A673 (cell line): Measurements from ENCODE around the gene RTRAF. TPM values are rescaled to one million over a fixed set of nuclear protein-coding genes. Genes with fewer than 3 reads are reported as not detected.
A peak's percentile ranks its signal among the peaks of the same experiment; 100 is the strongest.

Source experiments
- BruUV-seq: library from RNA; stranded (reverse); fragments of 400-500 nt; replicated peaks from 2 replicates; lab custom pipeline; 2021; lab: Mats Ljungman, UMichigan
- CTCF ChIA-PET: fragments of 300-600 bp; sonication (Branson Sonifier 250); formaldehyde crosslinking; loops from one replicate; lab custom pipeline; 2022; ENCODE audit warnings: antibody characterized with exemption; lab: Charles Lee
- POLR2A ChIA-PET: fragments of 300-600 bp; sonication (Branson Sonifier 250); formaldehyde crosslinking; loops from one replicate; lab custom pipeline; 2022; ENCODE audit warnings: antibody characterized with exemption; ENCODE audit not compliant: low non-redundant PET; lab: Charles Lee
- DNase-seq: peaks from one replicate; pipeline ENCODE4 v3.0.0-alpha.2; 2015; ENCODE audit warnings: low spot score
- H3K27ac ChIP-seq: fragments of 200-600 bp; sonication (generic); 2 replicates; pipeline ENCODE4 v1.5.1; 2016; ENCODE audit warnings: mixed run types, low read depth, mild to moderate bottlenecking, mixed read lengths, antibody characterized with exemption, low read length; ENCODE audit not compliant: poor library complexity, severe bottlenecking
- H3K27me3 ChIP-seq: fragments of 200-600 bp; sonication (generic); replicated peaks from 2 replicates; pipeline ENCODE4 v1.6.1; 2017; ENCODE audit warnings: mixed run types, low read depth, mild to moderate bottlenecking, mixed read lengths, antibody characterized with exemption, low read length; ENCODE audit not compliant: insufficient read depth, poor library complexity
- H3K36me3 ChIP-seq: fragments of 200-600 bp; sonication (generic); 2 replicates; pipeline ENCODE4 v1.6.1; 2016; ENCODE audit warnings: mixed run types, mild to moderate bottlenecking, mixed read lengths, antibody characterized with exemption, low read length; ENCODE audit not compliant: insufficient read depth, poor library complexity, severe bottlenecking
- H3K4me1 ChIP-seq: fragments of 200-600 bp; sonication (generic); 2 replicates; pipeline ENCODE4 v1.6.1; 2017; ENCODE audit warnings: mixed run types, mild to moderate bottlenecking, mixed read lengths, antibody characterized with exemption, low read length; ENCODE audit not compliant: insufficient read depth, poor library complexity, severe bottlenecking
- H3K4me3 ChIP-seq: fragments of 200-600 bp; sonication (generic); 2 replicates; pipeline ENCODE4 v1.5.1; 2016; ENCODE audit warnings: low read depth, mixed run types, mild to moderate bottlenecking, mixed read lengths, low read length; ENCODE audit not compliant: poor library complexity, severe bottlenecking
- H3K9me3 ChIP-seq: fragments of 200-600 bp; sonication (generic); 2 replicates; pipeline ENCODE4 v1.6.1; 2016; ENCODE audit warnings: mixed run types, low read depth, mild to moderate bottlenecking, mixed read lengths, antibody characterized with exemption, low read length; ENCODE audit not compliant: poor library complexity, severe bottlenecking
- CTCF ChIP-seq: fragments of 300-800, 200-600 bp; sonication (generic); conservative IDR thresholded peaks from 2 replicates; pipeline ENCODE4 v1.5.1; 2017; ENCODE audit warnings: low read depth, mild to moderate bottlenecking, antibody characterized with exemption, low read length, moderate library complexity, mixed read lengths
- EZH2 ChIP-seq: fragments of 200-600 bp; sonication (generic); IDR thresholded peaks from 2 replicates; pipeline ENCODE4 v1.6.1; 2017; ENCODE audit warnings: borderline replicate concordance, low read depth, mild to moderate bottlenecking, mixed read lengths, antibody characterized with exemption, low read length; ENCODE audit not compliant: poor library complexity, severe bottlenecking
- intact Hi-C: fragments of 100-400 bp; cut with micrococcal nuclease; formaldehyde crosslinking; loops from one replicate; pipeline ENCODE4 v1.10.0; 2022; ENCODE audit not compliant: unreplicated experiment
- total RNA-seq: library from RNA; stranded (reverse); gene quantifications from 2 replicates; pipeline ENCODE4 v1.2.3, GENCODE V29; 2021

RTRAF gene
- total RNA-seq, 1 experiment from 2014 or later = 267 TPM

GRCh38 chr14:51950007-51950406 lies 39.3 kb upstream of the RTRAF start:
- Histone ChIP-seq H3K27ac (no peak overlapping the region), H3K27me3 (no peaks in the 10 kb centered on the region), H3K36me3 (no peaks in the 10 kb centered on the region), H3K4me3 (no peak overlapping the region), H3K9me3 (no peaks in the 10 kb centered on the region), H3K4me1 (no peaks in the 10 kb centered on the region)
- CTCF ChIA-PET = no interaction called here
- no TSS peak for BruUV-seq
- TF ChIP-seq CTCF = no peak
- peak; percentile 13 for DNase-seq
- intact Hi-C loops = no loop called here
- POLR2A ChIA-PET = no interaction called here

GRCh38 chr14:51951656-51952055 lies 37.7 kb upstream of the RTRAF start:
- CTCF ChIA-PET = no interaction called here
- intact Hi-C loops = no loop called here
- POLR2A ChIA-PET = interaction anchor here (0.9 kb wide), 1 partner anchor 124 kb away, joined by 3 read pairs; no protein-coding TSS in a partner anchor
- no peak for DNase-seq
- TF ChIP-seq CTCF (no peak), EZH2 (no peak)
- H3K27me3 ChIP-seq = no peaks in the 10 kb centered on the region
- no peaks in the 10 kb centered on the region for H3K9me3 ChIP-seq
- no peak overlapping the region for H3K4me3 ChIP-seq
- H3K36me3 ChIP-seq = no peaks in the 10 kb centered on the region
- BruUV-seq = no TSS peak
- no peak overlapping the region for H3K27ac ChIP-seq
- H3K4me1 ChIP-seq = no peaks in the 10 kb centered on the region

GRCh38 chr14:51954031-51954430 lies 35.3 kb upstream of the RTRAF start:
- CTCF ChIA-PET = no interaction called here
- BruUV-seq = no TSS peak

More at GRCh38 chr14:51954031-51954430, 35.3 kb upstream of the RTRAF start:
- H3K9me3 ChIP-seq = peaks cover 8% of the 10 kb centered on the region
- DNase-seq = no peak
- H3K4me3 ChIP-seq = no peak overlapping the region
- no peak for TF ChIP-seq EZH2
- no peak for TF ChIP-seq CTCF
- no peaks in the 10 kb centered on the region for H3K4me1 ChIP-seq
- no peaks in the 10 kb centered on the region for H3K36me3 ChIP-seq
- intact Hi-C loops = no loop called here
- POLR2A ChIA-PET = no interaction called here
- H3K27me3 ChIP-seq = no peaks in the 10 kb centered on the region
- H3K27ac ChIP-seq = no peak overlapping the region
